Naive B cell (primary cell): ENCODE data around the gene HVCN1. TPM values are rescaled to one million over a fixed set of nuclear protein-coding genes. Genes with fewer than 3 reads are reported as not detected.

ENCODE experiments used
- ATAC-seq, 2 donors: fragments of 150-1000 bp; cut with Tn5 transposase; 2 replicates each; pipeline ENCODE4 v1.10.0; 2021; ENCODE audit warnings: low read depth in 2 of 2, mild to moderate bottlenecking in 2 of 2, moderate library complexity in 2 of 2
- DNase-seq: peaks from one replicate; pipeline ENCODE4 v3.0.0; 2022
- H3K27ac Mint-ChIP-seq, 6 donors: one replicate each; pipeline ENCODE4 v1.8.0; 2020 to 2022; ENCODE audit warnings: mild to moderate bottlenecking in 6 of 6, mixed read lengths in 6 of 6, moderate library complexity in 5 of 6, inconsistent platforms in 2 of 6
- H3K27me3 Mint-ChIP-seq, 3 donors: one replicate each; pipeline ENCODE4 v1.8.0; 2021 to 2022; ENCODE audit warnings: mixed read lengths in 3 of 3, mild to moderate bottlenecking in 1 of 3
- H3K36me3 Mint-ChIP-seq, 2 donors: one replicate each; pipeline ENCODE4 v1.8.0; 2020 to 2022; ENCODE audit warnings: mixed read lengths in 2 of 2, inconsistent platforms in 1 of 2, mild to moderate bottlenecking in 1 of 2
- H3K4me1 Mint-ChIP-seq, 3 donors: one replicate each; pipeline ENCODE4 v1.8.0; 2020 to 2022; ENCODE audit warnings: mixed read lengths in 3 of 3, inconsistent platforms in 1 of 3, mild to moderate bottlenecking in 1 of 3, moderate library complexity in 1 of 3
- H3K4me3 Mint-ChIP-seq, 8 donors: one replicate each; pipeline ENCODE4 v1.8.0; 2020 to 2022; ENCODE audit warnings: mild to moderate bottlenecking in 8 of 8, mixed read lengths in 8 of 8, moderate library complexity in 8 of 8, inconsistent platforms in 2 of 8
- H3K9me3 Mint-ChIP-seq, 7 donors: one replicate each; pipeline ENCODE4 v1.8.0; 2020 to 2022; ENCODE audit warnings: mixed read lengths in 7 of 7, mild to moderate bottlenecking in 5 of 7, inconsistent platforms in 2 of 7, moderate library complexity in 1 of 7
- polyA plus RNA-seq, 6 donors: library from polyadenylated mRNA; unstranded; fragments of 300-500 nt; fragmentation: Illumina TruSeq; gene quantifications; one replicate each; pipeline ENCODE4 v1.2.3, GENCODE V29; 2021; ENCODE audit warnings: low read depth in 6 of 6

HVCN1 gene
- polyA plus RNA-seq, 6 donors from 2014 or later, result 654 to 887 (median 845) TPM

GRCh38 chr12:110649341-110649847, 39.5 kb downstream of the HVCN1 start:
- peaks cover 48 to 62% of the 10 kb centered on the region in 2 donors for H3K36me3 Mint-ChIP-seq
- DNase-seq, result peak; percentile 46
- peak; percentile 16 to 17 for ATAC-seq
- peak overlapping the region in 6 of 8 donors; percentile 49 to 89 (median 70) for H3K4me3 Mint-ChIP-seq
- peaks cover 0 to 4% (median 0%) of the 10 kb centered on the region in 7 donors for H3K9me3 Mint-ChIP-seq
- H3K27ac Mint-ChIP-seq, result peak overlapping the region; percentile 94 to 100 (median 99)
- H3K27me3 Mint-ChIP-seq, result no peaks in the 10 kb centered on the region
- H3K4me1 Mint-ChIP-seq, result peaks cover 70 to 99% (median 92%) of the 10 kb centered on the region in 3 donors

- Mint-ChIP-seq H3K9me3 (peaks cover 0 to 6% (median 0%) of the 10 kb centered on the region in 7 donors), H3K4me1 (peaks cover 71 to 99% (median 93%) of the 10 kb centered on the region in 3 donors), H3K36me3 (peaks cover 40 to 60% of the 10 kb centered on the region in 2 donors), H3K27ac (peak overlapping the region; percentile 97 to 100 (median 99)), H3K4me3 (peak overlapping the region; percentile 54 to 89 (median 76)), H3K27me3 (no peaks in the 10 kb centered on the region)
- ATAC-seq (peak; percentile 89 to 90), DNase-seq (peak; percentile 92)
Observed at GRCh38 chr12:110647631-110648040, 41.3 kb downstream of the HVCN1 start.

- peak overlapping the region; percentile 24 to 90 (median 76) for H3K4me3 Mint-ChIP-seq
- peaks cover 0 to 4% (median 0%) of the 10 kb centered on the region in 7 donors for H3K9me3 Mint-ChIP-seq
- DNase-seq, result no peak
- no peaks in the 10 kb centered on the region for H3K27me3 Mint-ChIP-seq
- H3K36me3 Mint-ChIP-seq, result peaks cover 14 to 31% of the 10 kb centered on the region in 2 donors
- peak overlapping the region; percentile 82 to 100 (median 98) for H3K27ac Mint-ChIP-seq
- peaks cover 81 to 100% (median 95%) of the 10 kb centered on the region in 3 donors for H3K4me1 Mint-ChIP-seq
- ATAC-seq, result no peak
Observed at GRCh38 chr12:110641521-110641920, 47.4 kb downstream of the HVCN1 start.

GRCh38 chr12:110640275-110641025, 48.5 kb downstream of the HVCN1 start:
- peak overlapping the region; percentile 75 to 100 (median 96) for H3K27ac Mint-ChIP-seq
- peaks cover 85 to 100% (median 99%) of the 10 kb centered on the region in 3 donors for H3K4me1 Mint-ChIP-seq
- peaks cover 0 to 2% (median 0%) of the 10 kb centered on the region in 7 donors for H3K9me3 Mint-ChIP-seq
- no peak for DNase-seq
- no peaks in the 10 kb centered on the region for H3K27me3 Mint-ChIP-seq
- no peak for ATAC-seq
- peak overlapping the region; percentile 24 to 90 (median 76) for H3K4me3 Mint-ChIP-seq
- H3K36me3 Mint-ChIP-seq, result peaks cover 8 to 26% of the 10 kb centered on the region in 2 donors

GRCh38 chr12:110639336-110640141, 49.4 kb downstream of the HVCN1 start:
- Mint-ChIP-seq H3K36me3 (peaks cover 6 to 20% of the 10 kb centered on the region in 2 donors), H3K9me3 (peaks cover 0 to 2% (median 0%) of the 10 kb centered on the region in 7 donors), H3K27ac (peak overlapping the region; percentile 30 to 100 (median 73)), H3K4me1 (peaks cover 83 to 97% (median 95%) of the 10 kb centered on the region in 3 donors), H3K4me3 (peak overlapping the region in 7 of 8 donors; percentile 18 to 90 (median 71)), H3K27me3 (no peaks in the 10 kb centered on the region)
- ATAC-seq (no peak), DNase-seq (no peak)

- H3K27me3 Mint-ChIP-seq, result no peaks in the 10 kb centered on the region
- peak overlapping the region in 6 of 8 donors; percentile 10 to 81 (median 64) for H3K4me3 Mint-ChIP-seq
- DNase-seq (no peak), ATAC-seq (no peak)
- peak overlapping the region; percentile 32 to 100 (median 96) for H3K27ac Mint-ChIP-seq
- H3K4me1 Mint-ChIP-seq, result peaks cover 83 to 96% (median 91%) of the 10 kb centered on the region in 3 donors
- peaks cover under 1 to 16% of the 10 kb centered on the region in 2 donors for H3K36me3 Mint-ChIP-seq
- H3K9me3 Mint-ChIP-seq, result no peaks in the 10 kb centered on the region
Observed at GRCh38 chr12:110638796-110639195, 50.1 kb downstream of the HVCN1 start.

GRCh38 chr12:110637869-110638441, 51.0 kb downstream of the HVCN1 start:
- Mint-ChIP-seq H3K27ac (peak overlapping the region; percentile 87 to 100 (median 96)), H3K27me3 (no peaks in the 10 kb centered on the region), H3K9me3 (no peaks in the 10 kb centered on the region), H3K4me3 (peak overlapping the region; percentile 16 to 81 (median 61)), H3K36me3 (peaks cover 0 to 10% of the 10 kb centered on the region in 2 donors), H3K4me1 (peaks cover 79 to 96% (median 91%) of the 10 kb centered on the region in 3 donors)
- DNase-seq (no peak), ATAC-seq (peak; percentile 63 to 68)

- ATAC-seq (peak; percentile 88 to 89), DNase-seq (peak; percentile 39)
- H3K4me1 Mint-ChIP-seq, result peaks cover 74 to 91% (median 84%) of the 10 kb centered on the region in 3 donors
- H3K27ac Mint-ChIP-seq, result peak overlapping the region; percentile 87 to 100 (median 94)
- H3K36me3 Mint-ChIP-seq, result peaks cover 0 to 10% of the 10 kb centered on the region in 2 donors
- peak overlapping the region in 7 of 8 donors; percentile 16 to 79 (median 56) for H3K4me3 Mint-ChIP-seq
- H3K27me3 Mint-ChIP-seq, result no peaks in the 10 kb centered on the region
- H3K9me3 Mint-ChIP-seq, result no peaks in the 10 kb centered on the region
Observed at GRCh38 chr12:110636516-110636915, 52.4 kb downstream of the HVCN1 start.

- Mint-ChIP-seq H3K4me3 (peak overlapping the region in 4 of 8 donors; percentile 58 to 80 (median 65)), H3K9me3 (no peaks in the 10 kb centered on the region), H3K36me3 (no peaks in the 10 kb centered on the region), H3K27me3 (no peaks in the 10 kb centered on the region), H3K4me1 (peaks cover 59 to 84% (median 76%) of the 10 kb centered on the region in 3 donors), H3K27ac (peak overlapping the region in 5 of 6 donors; percentile 15 to 100 (median 76))
- ATAC-seq, result no peak
- DNase-seq, result no peak
Observed at GRCh38 chr12:110635055-110635454, 53.9 kb downstream of the HVCN1 start.

GRCh38 chr12:110627500-110628195, 61.3 kb downstream of the HVCN1 start:
- H3K27me3 Mint-ChIP-seq, result no peaks in the 10 kb centered on the region
- peak overlapping the region; percentile 95 to 99 (median 98) for H3K27ac Mint-ChIP-seq
- H3K4me3 Mint-ChIP-seq, result peak overlapping the region; percentile 65 to 90 (median 82)
- peaks cover 0 to 3% (median 0%) of the 10 kb centered on the region in 7 donors for H3K9me3 Mint-ChIP-seq
- peaks cover 0 to 7% of the 10 kb centered on the region in 2 donors for H3K36me3 Mint-ChIP-seq
- H3K4me1 Mint-ChIP-seq, result peaks cover 25 to 86% (median 66%) of the 10 kb centered on the region in 3 donors
- DNase-seq, result peak; percentile 53
- peak; percentile 74 to 77 for ATAC-seq

GRCh38 chr12:110622582-110622981, 66.3 kb downstream of the HVCN1 start:
- no peak for ATAC-seq
- Mint-ChIP-seq H3K27ac (peak overlapping the region in 5 of 6 donors; percentile 85 to 96 (median 89)), H3K27me3 (no peaks in the 10 kb centered on the region), H3K4me3 (peak overlapping the region in 4 of 8 donors; percentile 37 to 56 (median 40)), H3K36me3 (peaks cover 0 to 7% of the 10 kb centered on the region in 2 donors), H3K9me3 (no peaks in the 10 kb centered on the region), H3K4me1 (peaks cover 28 to 90% (median 68%) of the 10 kb centered on the region in 3 donors)
- no peak for DNase-seq

GRCh38 chr12:110619534-110619953, 69.4 kb downstream of the HVCN1 start:
- DNase-seq (peak; percentile 49), ATAC-seq (peak; percentile 79 to 83)
- Mint-ChIP-seq H3K36me3 (peaks cover 0 to 5% of the 10 kb centered on the region in 2 donors), H3K27ac (peak overlapping the region; percentile 85 to 97 (median 93)), H3K9me3 (no peaks in the 10 kb centered on the region), H3K4me1 (peaks cover 26 to 89% (median 62%) of the 10 kb centered on the region in 3 donors), H3K27me3 (no peaks in the 10 kb centered on the region), H3K4me3 (peak overlapping the region; percentile 70 to 92 (median 86))
